NCI-H1092 (cell line): ENCODE data around the gene CMTR1.
"Not testable (repeated sequence)": the region's sequence is repeated elsewhere in the genome, so short reads cannot be mapped to it uniquely, and the experiment has no call there.

ENCODE experiments used
- DNase-seq: peaks from one replicate; lab custom pipeline; 2025; lab: John Stamatoyannopoulos, UW

The CMTR1 gene

DNA sequence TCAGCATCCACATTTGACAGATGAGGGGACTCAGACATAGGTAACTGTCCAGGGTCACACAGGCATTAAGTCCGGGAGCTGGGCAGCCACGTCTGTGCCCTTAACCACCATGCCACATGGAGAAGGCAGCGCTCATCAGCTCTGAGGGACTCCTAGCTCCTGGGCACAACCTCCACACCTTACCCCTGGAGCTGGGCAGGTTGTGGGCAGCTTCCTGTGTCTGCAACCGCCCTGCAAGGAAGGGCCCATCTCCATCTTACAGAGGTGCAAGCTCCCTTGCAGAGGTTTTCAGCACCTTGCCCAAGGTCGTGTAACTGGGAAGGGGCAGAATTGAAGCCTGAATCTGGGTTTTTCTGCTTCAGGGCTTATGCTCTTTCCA is 58.8 kb downstream of the CMTR1 start:
- DNase-seq = no peak

DNA sequence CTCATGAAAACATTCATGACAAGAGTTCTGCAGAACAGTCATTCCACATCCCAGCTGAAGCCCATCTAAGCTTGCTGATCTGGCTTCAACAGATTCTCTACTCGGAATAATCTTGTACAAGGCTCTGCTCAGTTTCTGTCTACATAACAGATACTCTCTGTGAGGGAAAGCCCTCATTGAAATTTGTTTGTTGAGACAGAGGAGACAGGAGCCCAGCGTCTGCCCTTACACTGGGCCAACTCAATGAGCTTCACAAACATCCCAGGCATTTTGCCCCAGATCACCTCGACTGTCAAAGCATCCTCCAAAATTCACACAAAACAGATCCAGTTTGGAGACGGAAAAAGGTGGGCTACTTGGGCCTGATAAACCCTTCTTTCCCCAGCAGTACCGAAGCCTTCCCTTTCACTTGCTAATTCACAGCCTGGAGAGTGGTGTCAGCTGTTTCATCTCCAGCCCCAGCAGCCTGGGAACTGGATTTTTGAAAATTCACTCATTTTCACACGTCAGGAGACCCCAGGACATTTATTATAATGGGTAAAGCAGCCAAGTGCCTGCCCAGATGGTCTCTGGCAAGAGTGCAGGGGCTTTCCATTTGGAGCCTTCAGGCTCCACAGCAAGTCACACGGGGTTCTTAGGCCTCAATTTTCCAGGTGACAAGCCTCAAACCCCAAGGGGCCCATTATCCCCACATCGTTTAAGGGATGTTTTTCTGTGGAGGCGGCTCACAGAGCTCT is 59.4 kb downstream of the CMTR1 start:
- peak; percentile 44 for DNase-seq

DNA sequence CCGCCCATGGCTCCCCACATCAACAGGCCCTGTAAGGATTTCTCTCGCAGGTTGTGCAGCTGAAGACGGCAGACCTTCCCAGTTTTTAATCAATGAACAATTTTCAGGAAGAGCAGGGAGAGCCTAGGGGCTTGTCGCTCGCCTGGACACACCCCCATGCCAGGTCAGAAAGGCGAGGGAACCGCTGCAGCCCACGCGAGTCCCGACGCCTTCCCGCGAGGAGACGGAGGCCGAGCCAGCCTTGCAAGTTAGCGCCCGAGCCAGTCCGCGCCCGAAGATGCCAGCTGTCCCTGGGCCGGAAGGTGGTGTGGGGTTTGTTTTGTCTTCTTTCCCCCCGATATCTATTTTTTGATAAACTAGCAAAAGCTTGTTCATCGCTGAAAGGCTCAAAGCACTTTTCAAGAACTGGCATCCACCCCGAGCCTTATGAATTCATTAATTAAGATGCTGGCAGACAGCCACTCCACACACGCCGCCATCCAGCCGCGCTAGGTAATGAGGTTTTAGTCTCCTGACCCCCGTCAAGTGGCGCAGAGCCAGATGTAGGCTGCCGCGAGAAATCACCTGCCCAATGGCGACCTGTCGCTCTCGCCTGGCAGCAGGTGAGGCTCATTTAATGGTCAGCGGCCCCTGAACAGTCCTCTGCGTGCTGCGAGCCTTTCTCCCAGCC is 60.1 kb downstream of the CMTR1 start:
- peak; percentile 79 for DNase-seq

DNA sequence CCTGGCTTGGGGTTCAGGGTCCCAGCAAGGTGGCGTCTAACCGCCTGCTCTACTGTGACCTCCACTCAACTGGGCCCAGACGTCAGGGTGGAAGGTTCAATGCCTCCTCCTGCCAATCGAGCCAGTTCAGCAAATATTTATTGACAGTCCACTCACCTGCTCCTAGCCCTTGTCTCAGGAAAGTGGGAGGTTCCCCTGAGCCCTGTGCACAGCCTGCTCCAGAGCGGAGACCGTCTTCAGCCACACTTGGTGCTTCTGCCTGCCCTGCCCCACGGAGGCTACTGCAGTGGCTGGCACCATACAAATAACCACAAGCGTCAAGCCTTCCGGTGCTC is 60.6 kb downstream of the CMTR1 start:
- DNase-seq = peak; percentile 68

DNA sequence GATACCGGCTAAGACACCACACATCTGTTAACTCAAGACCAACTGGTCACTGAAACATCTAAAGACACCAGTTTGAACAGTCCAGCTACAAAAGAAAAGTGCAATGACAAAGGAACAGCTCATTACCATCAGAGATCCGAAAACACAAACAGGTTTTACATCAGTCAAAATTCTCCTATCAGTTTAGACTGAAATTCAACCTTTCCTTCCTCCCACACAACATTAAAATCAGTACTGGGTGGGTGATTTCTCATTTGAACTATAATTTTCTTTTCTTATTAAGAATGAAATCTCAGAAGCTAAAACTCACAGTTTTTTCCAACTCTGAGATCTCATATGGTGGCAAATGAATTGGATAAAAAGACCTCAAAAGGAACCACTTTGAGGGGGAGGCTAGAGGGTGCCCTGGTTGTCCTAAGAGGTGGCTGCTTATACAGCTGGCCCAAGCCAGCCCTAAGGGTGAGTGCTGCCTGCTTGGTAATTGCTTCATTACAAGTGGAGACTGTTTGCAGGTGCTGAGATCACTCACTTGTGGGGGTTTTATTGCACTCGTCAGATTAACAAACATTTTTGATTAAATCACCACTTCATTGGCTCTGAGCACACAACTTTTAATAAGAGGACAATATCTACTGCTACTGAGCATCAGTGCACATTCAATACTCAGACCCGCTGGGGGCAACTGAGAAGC is 62.4 kb downstream of the CMTR1 start:
- peak; percentile 78 for DNase-seq

DNA sequence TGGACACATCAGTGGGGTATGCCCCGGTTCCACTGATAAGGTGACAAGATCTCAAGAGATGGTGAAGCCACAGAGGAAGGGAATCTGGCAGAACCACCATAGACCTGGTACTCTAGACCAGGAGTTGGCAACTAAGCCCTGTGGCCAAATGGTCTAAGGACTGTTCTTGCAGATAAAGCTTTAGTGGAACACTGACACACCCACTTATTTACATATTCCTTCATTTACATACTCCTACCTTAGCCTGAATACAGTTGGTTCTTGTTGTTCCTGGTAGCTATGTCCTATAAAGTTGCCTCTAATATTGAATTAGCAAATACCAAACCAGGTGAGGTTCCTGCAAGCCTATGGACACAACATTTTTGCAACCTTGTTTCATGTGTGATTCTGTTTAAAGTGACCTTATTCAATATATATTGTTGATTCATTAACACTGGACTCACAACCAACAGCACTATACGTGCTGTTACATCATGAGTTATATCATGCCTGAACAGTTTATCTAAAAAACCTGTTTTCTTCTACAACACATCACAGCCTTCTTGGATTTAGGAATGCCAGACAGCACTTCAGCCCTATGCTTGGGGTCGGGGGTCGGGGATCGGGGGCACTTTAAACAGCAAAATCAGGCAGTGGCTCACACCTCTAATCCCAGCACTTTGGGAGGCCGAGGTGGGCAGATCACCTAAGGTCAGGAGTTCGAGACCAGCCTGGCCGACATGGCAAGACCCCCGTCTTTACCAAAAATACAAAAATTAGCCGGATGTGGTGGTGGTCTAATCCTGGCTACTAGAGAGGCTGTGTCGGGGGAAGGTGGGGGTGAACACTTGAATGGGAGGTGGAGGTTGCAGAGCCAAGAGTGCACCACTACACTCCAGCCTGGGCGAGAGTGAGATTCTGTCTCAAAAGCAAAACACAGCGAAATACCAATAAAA is 64.2 kb downstream of the CMTR1 start:
- no peak for DNase-seq

DNA sequence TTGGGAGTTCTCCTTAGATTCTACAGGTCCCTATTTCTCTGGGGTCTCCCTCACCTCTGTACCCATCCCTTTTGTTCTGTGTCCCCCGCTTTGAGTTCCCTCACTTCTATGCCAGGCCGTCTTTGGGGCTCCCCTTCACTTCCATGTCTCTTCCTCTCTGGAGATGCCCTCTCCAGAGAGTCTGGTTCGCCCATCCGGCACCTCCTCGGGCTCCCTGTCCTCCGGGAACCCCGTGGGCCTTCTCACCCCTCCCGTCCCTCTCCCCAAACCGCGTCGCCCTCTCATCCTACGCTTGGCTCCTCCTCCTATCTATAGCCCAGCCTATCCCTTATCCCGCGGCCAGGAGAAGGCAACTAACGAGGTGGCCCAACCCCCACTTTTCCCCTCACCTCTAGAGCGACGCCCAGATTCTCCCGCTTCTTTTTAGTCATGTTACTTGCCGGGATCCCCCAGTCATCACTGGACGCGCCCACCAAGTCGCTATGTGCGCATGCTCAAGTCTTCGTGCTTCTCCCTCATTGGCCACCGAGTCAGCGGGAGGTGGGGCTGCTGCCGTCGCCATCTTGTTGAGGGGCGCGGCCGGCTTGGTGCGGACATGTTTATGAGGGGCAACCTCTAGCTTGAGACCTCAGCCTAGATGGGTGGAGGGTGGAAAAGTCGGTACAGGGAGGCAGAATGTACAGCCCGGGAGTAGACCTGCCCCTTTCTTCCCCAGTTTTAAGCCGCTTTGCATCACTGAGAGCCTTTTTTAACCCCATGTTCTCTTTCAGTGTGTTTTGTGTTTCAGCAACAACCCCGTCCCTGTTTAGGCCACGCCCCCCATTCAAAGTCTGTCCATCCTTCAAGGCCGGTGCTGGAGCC is 66.6 kb downstream of the CMTR1 start, which contains the start of gene CCDC167:
CCDC167 (minus strand) TSS at position 461 of the 861 bp plus-strand sequence; CDS start at position 431, 30 bp downstream.
- DNase-seq = peak; percentile 97

DNA sequence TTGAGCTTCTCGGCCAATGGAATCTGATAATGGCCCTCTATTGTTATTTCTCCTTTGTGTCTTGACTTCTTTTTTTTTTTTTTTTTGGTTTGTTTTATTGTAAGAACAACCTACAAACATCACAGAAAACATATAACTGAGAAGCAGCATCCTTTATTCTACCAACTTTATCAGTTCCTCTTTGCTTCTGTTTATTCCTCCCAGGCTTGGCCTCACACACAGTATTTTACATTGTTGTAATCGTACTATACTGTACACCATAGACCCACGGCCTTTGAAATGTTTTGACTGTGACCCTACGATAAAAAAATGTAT is 67.2 kb downstream of the CMTR1 start:
- no peak for DNase-seq

DNA sequence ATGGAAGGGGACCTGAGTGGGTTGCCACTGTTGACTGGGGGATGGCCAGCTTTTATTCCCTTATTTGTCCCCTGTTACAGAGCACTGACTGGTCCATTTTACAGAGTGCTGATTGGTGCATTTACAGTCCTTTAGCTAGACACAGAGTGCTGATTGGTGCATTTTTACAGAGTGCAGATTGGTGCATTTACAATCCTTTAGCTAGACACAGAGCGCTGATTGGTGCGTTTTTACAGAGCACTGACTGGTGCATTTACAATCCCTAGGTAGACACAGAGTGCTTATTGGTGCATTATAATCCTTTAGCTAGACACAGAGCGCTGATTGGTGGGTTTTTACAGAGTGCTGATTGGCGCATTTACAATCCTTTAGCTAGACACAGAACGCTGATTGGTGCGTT is 67.9 kb downstream of the CMTR1 start:
- DNase-seq = not testable (repeated sequence)

DNA sequence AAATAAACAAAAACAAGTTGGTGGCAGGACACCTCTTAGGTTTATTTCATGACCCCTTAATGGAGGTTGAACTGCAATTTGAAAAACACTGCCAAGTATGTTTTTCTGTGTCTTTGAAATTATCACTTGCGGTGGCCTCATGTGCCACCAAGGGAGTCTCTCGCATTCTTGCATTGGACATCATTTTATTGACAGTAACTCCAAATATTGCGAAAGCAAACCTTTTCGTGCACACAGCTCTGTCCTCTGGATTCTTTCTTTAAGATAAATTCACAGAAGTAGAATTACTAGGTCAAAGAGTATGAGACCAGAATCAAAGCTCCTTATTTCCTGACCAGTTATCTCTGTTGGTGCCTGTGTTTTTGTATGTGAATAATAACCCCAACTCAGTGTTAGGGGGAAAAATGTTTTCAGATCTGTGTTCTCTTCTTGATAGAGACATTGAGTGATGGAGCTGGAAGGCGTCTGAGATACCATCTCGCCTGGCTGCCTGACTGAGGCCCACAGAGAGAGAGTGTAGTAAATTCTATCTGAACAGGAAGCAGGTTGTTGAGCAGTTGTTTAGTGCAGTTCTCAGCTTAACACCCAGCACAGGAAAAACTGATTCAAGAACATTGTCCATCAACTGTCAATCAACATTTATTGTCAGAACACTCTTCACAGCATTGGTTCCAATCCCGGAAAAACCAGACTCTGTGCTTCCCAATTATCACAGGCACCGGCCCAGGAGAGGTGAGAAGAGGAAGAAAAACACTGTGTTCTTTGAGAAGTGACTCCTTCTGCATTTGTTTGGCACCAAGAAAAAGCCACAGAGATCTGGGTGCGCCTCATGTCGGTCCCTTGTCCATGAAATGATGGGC is 68.8 kb downstream of the CMTR1 start:
- DNase-seq = no peak

DNA sequence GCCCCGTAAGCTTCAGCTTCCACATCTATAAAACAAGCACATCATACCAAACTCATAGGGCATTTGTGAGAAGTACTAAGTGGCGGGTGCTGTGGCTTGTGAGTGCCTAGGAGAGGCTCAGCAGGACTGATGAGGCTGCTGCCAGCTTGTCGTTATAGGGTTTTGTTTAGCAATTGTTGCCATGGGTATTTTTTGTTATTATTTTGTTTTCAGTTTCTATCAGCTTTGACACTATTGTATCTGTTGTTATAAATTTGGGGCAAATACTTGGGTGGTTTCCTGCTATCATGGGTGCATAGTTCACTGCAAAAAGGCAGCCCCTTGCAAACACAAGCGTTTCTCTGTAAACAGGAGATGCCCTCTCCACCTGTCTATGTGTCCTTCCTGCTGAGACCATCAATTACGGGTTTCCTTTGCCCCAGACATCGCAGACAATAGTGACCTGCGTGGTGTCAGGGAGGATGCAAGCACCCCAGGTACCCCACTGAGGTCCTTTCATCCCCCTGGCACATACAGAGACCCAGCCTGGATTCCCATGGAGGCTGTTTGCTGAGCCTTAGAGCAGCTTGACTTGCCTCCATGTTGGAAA is 69.8 kb downstream of the CMTR1 start:
- DNase-seq = no peak

DNA sequence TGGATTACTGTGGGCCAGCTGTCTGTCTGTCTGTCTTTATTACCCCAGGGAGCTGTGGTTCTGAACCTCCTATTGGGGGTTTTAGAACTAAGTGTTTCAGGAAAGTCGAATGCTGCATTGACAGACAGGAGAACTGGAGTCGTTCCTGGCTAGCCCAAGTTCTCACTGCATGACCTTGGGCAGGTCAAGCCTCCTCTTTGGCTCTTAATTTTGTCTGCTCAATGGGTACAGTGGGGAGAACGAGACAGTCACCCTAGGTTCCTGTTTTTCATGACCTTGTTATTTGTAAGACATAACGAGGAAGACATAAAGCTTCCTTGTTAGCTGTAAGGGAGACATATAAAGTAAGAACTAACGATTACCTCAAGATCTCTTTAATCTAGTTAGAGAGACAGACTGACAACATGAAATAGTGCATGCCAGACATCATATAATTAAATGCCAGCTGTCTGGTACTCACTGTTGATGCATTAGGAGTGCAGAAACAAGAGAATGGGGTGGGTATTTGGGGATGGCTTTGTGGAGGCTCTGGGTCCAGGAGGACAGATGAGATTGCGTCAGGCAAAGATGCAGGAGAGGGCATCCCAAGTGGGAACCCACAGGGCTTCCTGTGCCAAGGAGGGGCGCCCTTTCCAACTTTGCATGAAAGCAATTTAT is 70.4 kb downstream of the CMTR1 start:
- DNase-seq = no peak

DNA sequence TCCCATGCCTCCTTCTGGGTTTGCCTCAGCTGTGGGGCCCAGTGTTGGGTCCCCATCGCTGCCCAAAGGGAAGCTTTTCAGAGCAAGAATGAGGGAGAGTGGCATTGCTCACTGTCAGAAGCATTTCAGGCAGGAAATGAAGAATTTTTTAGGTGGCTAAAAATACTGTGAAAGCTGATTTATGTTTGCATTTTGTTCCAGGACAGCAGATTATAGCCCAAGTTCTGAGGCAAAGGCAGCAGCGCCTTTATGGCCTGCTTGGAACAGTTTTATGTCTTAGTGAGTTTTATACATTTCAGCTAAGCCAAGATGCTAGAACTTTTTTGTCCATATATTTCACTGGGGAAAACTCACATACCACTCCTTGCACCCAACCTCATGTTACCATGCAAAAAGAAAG is 71.0 kb downstream of the CMTR1 start:
- DNase-seq = no peak

DNA sequence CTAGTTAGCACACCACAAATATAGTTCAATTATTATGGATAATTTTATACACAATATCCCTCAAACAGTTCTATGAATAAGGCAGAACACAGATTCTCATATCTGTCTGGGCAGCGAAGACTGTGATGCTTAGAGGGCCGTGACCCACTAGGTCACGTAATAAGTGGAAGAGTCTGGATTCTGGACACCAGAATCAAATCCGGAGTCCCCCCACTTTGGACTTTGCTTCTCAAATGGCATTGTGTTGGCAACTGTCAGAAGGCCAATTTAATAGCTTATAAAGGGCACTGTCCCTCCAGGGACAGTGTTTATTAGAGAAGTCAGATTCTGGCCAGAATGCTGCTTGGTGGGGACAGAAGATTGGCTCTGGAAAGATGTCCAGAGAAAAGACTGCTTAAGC is 73.5 kb downstream of the CMTR1 start:
- DNase-seq = no peak

DNA sequence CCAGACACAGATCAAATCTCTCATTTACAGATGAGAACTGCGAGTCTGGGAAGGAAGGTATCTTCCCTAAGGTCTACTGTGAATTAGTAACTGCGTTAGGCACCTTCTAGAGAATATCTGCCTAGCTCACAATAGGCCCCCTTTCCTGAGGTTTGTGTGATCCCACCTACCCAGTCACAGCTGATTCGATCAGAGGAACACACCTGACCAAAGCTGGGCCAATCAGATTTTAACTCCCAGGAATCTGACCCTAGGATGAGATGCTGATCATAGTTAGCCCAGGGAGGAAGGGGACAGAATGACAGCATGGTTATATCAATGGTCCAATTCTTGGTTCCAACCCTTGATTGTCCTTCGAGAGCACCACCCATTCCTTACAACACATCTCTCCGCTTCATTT is 74.1 kb downstream of the CMTR1 start:
- DNase-seq = no peak

DNA sequence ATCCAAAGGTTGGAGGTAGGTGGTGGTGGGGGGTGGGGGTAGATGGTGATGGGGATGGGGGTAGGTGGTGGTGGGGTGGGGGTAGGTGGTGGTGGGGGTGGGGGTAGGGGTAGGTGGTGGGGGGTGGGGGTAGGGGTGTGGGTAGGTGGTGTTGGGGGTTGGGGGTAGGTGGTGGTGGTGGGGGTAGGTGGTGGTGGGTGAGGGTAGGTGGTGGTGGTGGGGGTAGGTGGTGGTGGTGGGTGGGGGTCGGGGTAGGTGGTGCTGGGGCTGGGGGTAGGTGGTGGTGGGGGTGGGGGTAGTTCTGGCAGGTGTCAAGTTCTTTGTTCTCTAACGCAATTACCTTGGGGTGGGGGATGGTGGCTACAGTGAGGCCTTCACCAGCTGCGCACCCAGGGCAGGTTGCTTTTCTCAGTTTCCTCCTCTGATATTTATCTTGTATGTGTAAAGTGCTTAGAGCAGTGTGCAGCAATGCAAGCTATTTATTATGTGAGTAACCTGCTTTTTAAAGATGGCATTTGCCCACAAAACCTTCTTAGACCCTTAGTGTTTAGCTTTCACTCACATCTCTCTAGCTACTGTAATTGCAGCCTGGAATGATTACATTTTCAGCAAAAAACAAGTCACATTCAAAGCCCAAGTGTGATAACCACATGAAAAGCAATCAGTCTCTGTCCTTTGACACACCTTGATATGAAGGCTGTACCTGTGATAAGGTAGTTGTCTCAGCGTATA is 74.8 kb downstream of the CMTR1 start:
- no peak for DNase-seq

DNA sequence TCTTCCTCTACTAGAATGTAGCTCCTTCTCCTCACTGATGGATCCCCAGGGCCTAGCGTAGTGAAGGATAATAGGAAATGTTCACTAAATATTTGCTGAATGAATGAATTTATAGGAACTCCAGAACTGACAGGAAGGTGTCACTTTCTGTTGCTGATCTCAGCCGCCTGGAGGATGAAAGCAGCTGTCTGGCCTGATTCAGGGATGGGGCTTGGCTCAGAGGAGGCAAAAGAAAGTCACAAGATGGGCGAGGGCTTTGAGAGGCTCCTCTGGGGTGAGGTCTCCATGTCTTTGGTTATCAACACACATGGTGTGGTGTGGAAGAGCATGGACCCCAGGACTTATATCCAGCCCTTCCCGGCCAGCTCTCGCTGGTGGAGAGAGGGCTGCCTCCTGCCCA is 78.2 kb downstream of the CMTR1 start:
- no peak for DNase-seq

DNA sequence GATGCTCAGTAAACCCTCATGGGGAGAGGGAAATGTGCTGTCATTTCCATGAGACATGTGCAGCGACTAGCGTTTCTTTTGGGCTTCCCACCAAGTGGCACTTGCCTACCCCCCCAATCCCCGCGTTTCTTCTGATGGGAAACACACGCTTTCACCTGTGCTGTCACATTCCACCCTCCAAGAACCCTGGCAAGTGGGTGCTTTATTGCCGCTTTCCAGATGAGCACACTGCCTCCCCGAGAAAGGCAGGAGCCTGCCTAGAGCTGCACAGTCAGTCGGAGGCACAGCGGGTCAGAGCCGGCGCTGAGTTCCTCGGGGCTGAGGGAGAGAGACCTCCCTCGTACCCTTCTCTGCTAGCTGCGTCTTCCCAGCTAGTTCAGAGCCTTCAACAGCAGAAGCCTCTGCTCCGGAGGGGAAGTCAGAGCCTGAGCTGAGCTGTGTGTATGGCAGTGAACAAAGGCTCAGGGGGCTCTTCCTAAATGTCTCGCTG is 78.9 kb downstream of the CMTR1 start:
- DNase-seq = no peak
